PC-3 (cell line): Measurements from ENCODE around the gene IFITM10. TPM values are rescaled to one million over a fixed set of nuclear protein-coding genes. Genes with fewer than 3 reads are reported as not detected.

Experiments used
- ATAC-seq: fragments of 200-7000 bp; cut with Tn5 transposase; 2 replicates; pipeline ENCODE4 v1.9.1; 2020; ENCODE audit warnings: mild to moderate bottlenecking, moderate library complexity
- BruUV-seq: library from RNA; stranded (reverse); fragments of 400-500 nt; replicated peaks from 2 replicates; lab custom pipeline; 2021; lab: Mats Ljungman, UMichigan
- CTCF ChIA-PET: fragments of 300-600 bp; sonication (Branson Sonifier 250); formaldehyde crosslinking; loops from one replicate; lab custom pipeline; 2022; ENCODE audit warnings: antibody characterized with exemption; lab: Charles Lee
- POLR2A ChIA-PET: fragments of 300-600 bp; sonication (Branson Sonifier 250); formaldehyde crosslinking; loops from one replicate; lab custom pipeline; 2022; ENCODE audit warnings: antibody characterized with exemption; ENCODE audit not compliant: unreplicated experiment; lab: Charles Lee
- DNase-seq: peaks from one replicate; pipeline ENCODE4 v3.0.0-alpha.2; 2015
- H2AFZ ChIP-seq: fragments of 300-600 bp; sonication (generic); 2 replicates; pipeline ENCODE4 v1.6.0; 2016; ENCODE audit warnings: antibody characterized with exemption, low read length
- H3F3A ChIP-seq: fragments of 300-600 bp; sonication (generic); one replicate; pipeline ENCODE4 v1.6.0; 2017; ENCODE audit warnings: antibody characterized with exemption, low read length, control low read depth, mild to moderate bottlenecking; ENCODE audit not compliant: unreplicated experiment
- H3K27ac ChIP-seq: fragments of 300-600 bp; sonication (generic); 2 replicates; pipeline ENCODE4 v1.5.1; 2016; ENCODE audit warnings: mild to moderate bottlenecking, low read length
- H3K27me3 ChIP-seq: fragments of 300-600 bp; sonication (generic); 2 replicates; pipeline ENCODE4 v1.6.1; 2016; ENCODE audit warnings: low read length, mixed read lengths
- H3K36me3 ChIP-seq: fragments of 300-600 bp; sonication (generic); 2 replicates; pipeline ENCODE4 v1.6.1; 2016; ENCODE audit warnings: low read depth, mixed run types, low read length, mixed read lengths
- H3K4me1 ChIP-seq: fragments of 300-600 bp; sonication (generic); 2 replicates; pipeline ENCODE4 v1.5.1; 2016; ENCODE audit warnings: low read length; ENCODE audit not compliant: insufficient read depth
- H3K4me2 ChIP-seq: fragments of 300-600 bp; sonication (generic); 2 replicates; pipeline ENCODE4 v1.6.0; 2016; ENCODE audit warnings: low read length
- H3K4me3 ChIP-seq: fragments of 300-600 bp; sonication (generic); 2 replicates; pipeline ENCODE4 v1.5.1; 2016; ENCODE audit warnings: mild to moderate bottlenecking, low read length, mixed read lengths
- H3K79me2 ChIP-seq: fragments of 300-600 bp; sonication (generic); 2 replicates; pipeline ENCODE4 v1.6.1; 2017; ENCODE audit warnings: low read length, mixed read lengths
- H3K9ac ChIP-seq: fragments of 300-600 bp; sonication (generic); 2 replicates; pipeline ENCODE4 v1.6.0; 2016; ENCODE audit warnings: mild to moderate bottlenecking, low read length
- H3K9me2 ChIP-seq: fragments of 300-600 bp; sonication (generic); replicated peaks from 2 replicates; pipeline ENCODE4 v1.6.1; 2016; ENCODE audit warnings: mixed run types, low read length, mixed read lengths
- H3K9me3 ChIP-seq: fragments of 300-600 bp; sonication (generic); 2 replicates; pipeline ENCODE4 v1.6.1; 2016; ENCODE audit warnings: low read length, mixed read lengths
- H4K20me1 ChIP-seq: fragments of 300-600 bp; sonication (generic); 2 replicates; pipeline ENCODE4 v1.6.1; 2016; ENCODE audit warnings: low read length, mixed read lengths
- CTCF ChIP-seq: fragments of 300-600 bp; sonication (generic); conservative IDR thresholded peaks from 2 replicates; pipeline ENCODE4 v1.5.1; 2017; ENCODE audit warnings: antibody characterized with exemption, low read depth, mild to moderate bottlenecking, low read length
- EZH2 ChIP-seq: fragments of 300-600 bp; sonication (generic); IDR thresholded peaks from one replicate; pipeline ENCODE4 v1.6.1; 2017; ENCODE audit warnings: antibody characterized with exemption, mild to moderate bottlenecking, low read length; ENCODE audit not compliant: unreplicated experiment
- EZH2phosphoT487 ChIP-seq: fragments of 300-600 bp; sonication (generic); IDR thresholded peaks from 2 replicates; pipeline ENCODE4 v1.6.1; 2018; ENCODE audit warnings: mild to moderate bottlenecking, antibody characterized with exemption, low read length, borderline replicate concordance
- intact Hi-C: fragments of 100-400 bp; cut with micrococcal nuclease; formaldehyde crosslinking; loops from 2 replicates; pipeline ENCODE4 v1.9.0; 2023
- total RNA-seq: library from RNA; depleted of rRNA; stranded (reverse); fragments of >200 nt; gene quantifications from 2 replicates; pipeline ENCODE4 v1.2.3, GENCODE V29; 2014

IFITM10 gene
- total RNA-seq, 1 experiment from 2014 or later, result 1.4 TPM

DNA sequence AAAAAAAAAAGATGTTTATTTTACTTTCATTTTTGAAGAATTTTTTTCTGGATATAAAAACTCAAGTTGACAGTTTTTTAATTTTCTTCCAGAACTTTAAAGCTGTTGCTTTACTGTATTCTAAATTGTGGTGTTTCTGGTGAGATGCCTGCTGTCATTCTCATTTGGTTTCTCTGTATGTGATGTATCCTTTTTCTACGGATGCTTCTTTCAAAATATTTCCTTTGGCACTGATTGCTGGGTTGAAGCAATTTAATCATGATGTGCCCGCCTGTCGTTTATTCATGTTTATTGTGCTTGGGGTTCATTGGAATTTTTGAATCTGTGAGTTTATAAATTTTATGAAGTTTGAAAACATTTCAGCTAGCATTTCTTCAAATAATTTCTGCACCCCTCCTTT, 42.7 kb upstream of the IFITM10 start:
- Histone ChIP-seq H3K9ac (no peak overlapping the region), H3F3A (no peaks in the 10 kb centered on the region), H3K27me3 (peaks cover 7% of the 10 kb centered on the region; the same call in 1 of the 2 replicates), H2AFZ (no peak overlapping the region), H3K79me2 (no peaks in the 10 kb centered on the region), H3K4me2 (peak overlapping the region; percentile 29; the same call in 1 of the 2 replicates), H3K9me2 (no peaks in the 10 kb centered on the region), H3K36me3 (no peaks in the 10 kb centered on the region), H3K27ac (no peak overlapping the region), H3K4me3 (0 out of 2 replicates have a peak overlapping the region, but pooled peaks have one; percentile 13), H3K4me1 (no peaks in the 10 kb centered on the region), H3K9me3 (0 out of 2 replicates have a peak, but pooled peaks cover 2% of the 10 kb centered on the region), H4K20me1 (no peaks in the 10 kb centered on the region)
- BruUV-seq, result no TSS peak
- ATAC-seq, result no peak
- ChIA-PET CTCF (no interaction called here), POLR2A (interaction anchor here (0.6 kb wide), 2 partner anchors 29 to 89 kb away, joined by 4 to 6 read pairs; no protein-coding TSS in a partner anchor)
- intact Hi-C loops, result loop anchor here (10.0 kb wide), 1 partner anchor 68 kb away; no protein-coding TSS in a partner anchor
- TF ChIP-seq EZH2 (no peak), CTCF (no peak)
- no peak for DNase-seq

- no peak overlapping the region for H3K27ac ChIP-seq
- CTCF ChIA-PET, result interaction anchor here (0.6 kb wide), 1 partner anchor 152 kb away, joined by 3 read pairs; no protein-coding TSS in a partner anchor
- no peak for DNase-seq
Observed at GRCh38 chr11:1792461-1792860, 42.1 kb upstream of the IFITM10 start.

More at GRCh38 chr11:1792461-1792860, 42.1 kb upstream of the IFITM10 start:
- Histone ChIP-seq H3K36me3 (no peaks in the 10 kb centered on the region), H3K9me3 (0 out of 2 replicates have a peak, but pooled peaks cover 2% of the 10 kb centered on the region), H3K9me2 (no peaks in the 10 kb centered on the region), H3F3A (no peaks in the 10 kb centered on the region), H3K27me3 (peaks cover 7% of the 10 kb centered on the region; the same call in 1 of the 2 replicates), H2AFZ (no peak overlapping the region), H3K79me2 (no peaks in the 10 kb centered on the region), H3K9ac (no peak overlapping the region), H4K20me1 (no peaks in the 10 kb centered on the region), H3K4me3 (no peak overlapping the region), H3K4me1 (no peaks in the 10 kb centered on the region), H3K4me2 (no peak overlapping the region)
- intact Hi-C loops, result loop anchor here (10.0 kb wide), 1 partner anchor 68 kb away; no protein-coding TSS in a partner anchor
- ATAC-seq, result no peak
- POLR2A ChIA-PET, result interaction anchor here (0.6 kb wide), 1 partner anchor 90 kb away, joined by 4 read pairs; no protein-coding TSS in a partner anchor
- TF ChIP-seq EZH2, result no peak
- no peak for TF ChIP-seq EZH2phosphoT487
- TF ChIP-seq CTCF, result no peak
- no TSS peak for BruUV-seq
